MM.1S (cell line): ENCODE measurements around the gene FAM9A.
"Not testable (repeated sequence)": the region's sequence is repeated elsewhere in the genome, so short reads cannot be mapped to it uniquely, and the experiment has no call there.

Experiments used
- DNase-seq: peaks from one replicate; pipeline ENCODE4 v3.0.0-alpha.2; 2015
- H2AFZ ChIP-seq: fragments of 300-600 bp; sonication (generic); 2 replicates; pipeline ENCODE4 v1.6.0; 2016; ENCODE audit warnings: antibody characterized with exemption, low read length
- H3F3A ChIP-seq: fragments of 300-600 bp; sonication (generic); 2 replicates; pipeline ENCODE4 v1.6.1; 2016; ENCODE audit warnings: mild to moderate bottlenecking, antibody characterized with exemption, low read length, moderate library complexity, mixed read lengths; ENCODE audit not compliant: insufficient read depth
- H3K27ac ChIP-seq: fragments of 300-600 bp; sonication (generic); 2 replicates; pipeline ENCODE4 v1.5.1; 2016; ENCODE audit warnings: mild to moderate bottlenecking, low read length
- H3K27me3 ChIP-seq: fragments of 300-600 bp; sonication (generic); replicated peaks from 2 replicates; pipeline ENCODE4 v1.6.0; 2016; ENCODE audit warnings: low read length; ENCODE audit not compliant: insufficient read depth
- H3K36me3 ChIP-seq: fragments of 300-600 bp; sonication (generic); replicated peaks from 2 replicates; pipeline ENCODE4 v1.6.1; 2016; ENCODE audit warnings: mild to moderate bottlenecking, low read length, mixed read lengths; ENCODE audit not compliant: insufficient read depth
- H3K4me1 ChIP-seq: fragments of 300-600 bp; sonication (generic); 2 replicates; pipeline ENCODE4 v1.6.1; 2016; ENCODE audit warnings: low read length, mixed read lengths
- H3K4me2 ChIP-seq: fragments of 300-600 bp; sonication (generic); 2 replicates; pipeline ENCODE4 v1.6.0; 2016; ENCODE audit warnings: low read depth, low read length
- H3K4me3 ChIP-seq: fragments of 300-600 bp; sonication (generic); 2 replicates; pipeline ENCODE4 v1.5.1; 2016; ENCODE audit warnings: low read length, mixed read lengths
- H3K79me2 ChIP-seq: fragments of 300-600 bp; sonication (generic); 2 replicates; pipeline ENCODE4 v1.6.1; 2016; ENCODE audit warnings: mixed run types, low read length, mixed read lengths
- H3K9ac ChIP-seq: fragments of 300-600 bp; sonication (generic); 2 replicates; pipeline ENCODE4 v1.6.1; 2016; ENCODE audit warnings: low read length, mixed read lengths
- H3K9me2 ChIP-seq: fragments of 300-600 bp; sonication (generic); replicated peaks from 2 replicates; pipeline ENCODE4 v1.6.1; 2016; ENCODE audit warnings: mild to moderate bottlenecking, low read length, mixed read lengths; ENCODE audit not compliant: insufficient read depth
- H3K9me3 ChIP-seq: fragments of 300-600 bp; sonication (generic); replicated peaks from 2 replicates; pipeline ENCODE4 v1.6.1; 2016; ENCODE audit warnings: mild to moderate bottlenecking, low read length, mixed read lengths; ENCODE audit not compliant: insufficient read depth
- H4K20me1 ChIP-seq: fragments of 300-600 bp; sonication (generic); 2 replicates; pipeline ENCODE4 v1.6.1; 2016; ENCODE audit warnings: mild to moderate bottlenecking, low read length, moderate library complexity, mixed read lengths; ENCODE audit not compliant: insufficient read depth
- EZH2 ChIP-seq: fragments of 300-600 bp; sonication (generic); optimal IDR thresholded peaks from 2 replicates; pipeline ENCODE3; 2017; ENCODE audit warnings: low read depth, mild to moderate bottlenecking, antibody characterized with exemption, low read length, mixed read lengths
- EZH2phosphoT487 ChIP-seq: fragments of 300-600 bp; sonication (generic); IDR thresholded peaks from 2 replicates; pipeline ENCODE4 v1.6.1; 2018; ENCODE audit warnings: antibody characterized with exemption, low read length
- TF ChIP-seq, protein P1 (sequence below): fragments of 300-600 bp; sonication (generic); IDR thresholded peaks from 2 replicates; pipeline ENCODE4 v1.5.1; 2016; ENCODE audit warnings: antibody characterized with exemption, low read length, mixed read lengths

Gene FAM9A

DNA sequence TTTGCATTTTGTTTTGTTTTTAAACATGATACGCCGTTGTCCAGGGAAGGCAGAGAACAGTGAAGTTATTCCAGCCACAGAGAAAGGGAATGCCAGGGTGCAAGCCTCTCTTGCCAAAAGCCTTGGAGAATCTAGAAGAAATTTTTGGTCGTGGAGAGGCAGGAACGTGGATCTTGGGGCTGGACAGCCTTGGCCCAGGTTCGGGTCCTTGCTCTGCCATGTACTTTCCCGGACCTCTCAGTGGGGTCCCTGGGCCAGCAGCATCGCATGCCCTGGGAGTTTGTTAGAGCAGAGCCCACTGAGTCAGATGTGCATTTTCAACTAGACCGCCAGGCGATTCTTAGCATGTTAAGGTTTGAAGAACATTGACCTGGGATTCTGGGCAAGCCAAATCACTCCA is 18.6 kb downstream of the FAM9A start:
- no peak for DNase-seq
- Histone ChIP-seq H3K9me2 (no peaks in the 10 kb centered on the region), H2AFZ (peak overlapping the region; percentile 72), H3K4me2 (peak overlapping the region; percentile 65; the same call in 1 of the 2 replicates), H3K4me3 (no peak overlapping the region), H3K79me2 (no peaks in the 10 kb centered on the region), H3K9me3 (no peaks in the 10 kb centered on the region), H4K20me1 (no peaks in the 10 kb centered on the region), H3K4me1 (no peaks in the 10 kb centered on the region), H3K36me3 (no peaks in the 10 kb centered on the region), H3K9ac (no peak overlapping the region), H3F3A (no peaks in the 10 kb centered on the region), H3K27ac (no peak overlapping the region), H3K27me3 (no peaks in the 10 kb centered on the region)
- TF ChIP-seq, protein P1, sequence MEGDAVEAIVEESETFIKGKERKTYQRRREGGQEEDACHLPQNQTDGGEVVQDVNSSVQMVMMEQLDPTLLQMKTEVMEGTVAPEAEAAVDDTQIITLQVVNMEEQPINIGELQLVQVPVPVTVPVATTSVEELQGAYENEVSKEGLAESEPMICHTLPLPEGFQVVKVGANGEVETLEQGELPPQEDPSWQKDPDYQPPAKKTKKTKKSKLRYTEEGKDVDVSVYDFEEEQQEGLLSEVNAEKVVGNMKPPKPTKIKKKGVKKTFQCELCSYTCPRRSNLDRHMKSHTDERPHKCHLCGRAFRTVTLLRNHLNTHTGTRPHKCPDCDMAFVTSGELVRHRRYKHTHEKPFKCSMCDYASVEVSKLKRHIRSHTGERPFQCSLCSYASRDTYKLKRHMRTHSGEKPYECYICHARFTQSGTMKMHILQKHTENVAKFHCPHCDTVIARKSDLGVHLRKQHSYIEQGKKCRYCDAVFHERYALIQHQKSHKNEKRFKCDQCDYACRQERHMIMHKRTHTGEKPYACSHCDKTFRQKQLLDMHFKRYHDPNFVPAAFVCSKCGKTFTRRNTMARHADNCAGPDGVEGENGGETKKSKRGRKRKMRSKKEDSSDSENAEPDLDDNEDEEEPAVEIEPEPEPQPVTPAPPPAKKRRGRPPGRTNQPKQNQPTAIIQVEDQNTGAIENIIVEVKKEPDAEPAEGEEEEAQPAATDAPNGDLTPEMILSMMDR = no peak
- TF ChIP-seq EZH2 (no peak), EZH2phosphoT487 (no peak)

DNA sequence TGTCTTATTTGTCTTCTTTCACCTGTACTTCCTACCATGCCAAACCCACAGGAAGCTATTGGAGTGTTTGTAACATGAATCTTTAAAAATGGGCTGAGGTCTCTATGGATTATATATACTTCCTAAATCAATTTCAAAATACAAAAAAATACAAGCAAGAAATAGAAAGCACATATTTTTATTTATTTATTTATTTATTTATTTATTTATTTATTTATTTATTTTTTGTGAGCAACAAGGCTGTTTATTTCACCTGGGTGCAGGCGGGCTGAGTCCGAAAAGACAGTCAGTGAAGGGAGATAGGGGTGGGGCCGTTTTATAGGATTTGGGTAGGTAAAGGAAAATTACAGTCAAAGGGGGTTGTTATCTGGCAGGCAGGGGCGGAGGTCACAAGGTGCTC is 19.3 kb downstream of the FAM9A start:
- not testable (repeated sequence) for H3K9me3 ChIP-seq, H3F3A ChIP-seq, H3K4me1 ChIP-seq, H3K36me3 ChIP-seq, H3K9me2 ChIP-seq, H3K79me2 ChIP-seq, H4K20me1 ChIP-seq, H3K27ac ChIP-seq, H3K4me3 ChIP-seq, H3K4me2 ChIP-seq, DNase-seq, H2AFZ ChIP-seq, H3K27me3 ChIP-seq, H3K9ac ChIP-seq

GRCh38 chrX:8773117-8773516 is 28.1 kb downstream of the FAM9A start:
- Histone ChIP-seq H3K4me3 (no peak overlapping the region), H3K4me2 (no peak overlapping the region), H3K4me1 (no peaks in the 10 kb centered on the region), H3F3A (no peaks in the 10 kb centered on the region), H3K27ac (no peak overlapping the region), H3K9me2 (no peaks in the 10 kb centered on the region), H4K20me1 (no peaks in the 10 kb centered on the region), H2AFZ (no peak overlapping the region), H3K36me3 (no peaks in the 10 kb centered on the region), H3K27me3 (no peaks in the 10 kb centered on the region), H3K9me3 (no peaks in the 10 kb centered on the region), H3K9ac (no peak overlapping the region), H3K79me2 (no peaks in the 10 kb centered on the region)
- TF ChIP-seq EZH2phosphoT487 (no peak), EZH2 (no peak)
- no peak for DNase-seq

- no peaks in the 10 kb centered on the region for H3K9me3 ChIP-seq
- TF ChIP-seq EZH2phosphoT487 = no peak
- TF ChIP-seq, protein P1 = no peak
- no peak for TF ChIP-seq EZH2
- no peaks in the 10 kb centered on the region for H4K20me1 ChIP-seq
- DNase-seq = no peak
- H3K79me2 ChIP-seq = no peaks in the 10 kb centered on the region
- no peak overlapping the region for H2AFZ ChIP-seq
- no peaks in the 10 kb centered on the region for H3F3A ChIP-seq
- H3K4me3 ChIP-seq = no peak overlapping the region
- no peak overlapping the region for H3K9ac ChIP-seq
- no peaks in the 10 kb centered on the region for H3K27me3 ChIP-seq
- no peaks in the 10 kb centered on the region for H3K4me1 ChIP-seq
- H3K36me3 ChIP-seq = no peaks in the 10 kb centered on the region
- no peak overlapping the region for H3K4me2 ChIP-seq
- H3K9me2 ChIP-seq = no peaks in the 10 kb centered on the region
- H3K27ac ChIP-seq = no peak overlapping the region
Observed at GRCh38 chrX:8760021-8760420, 41.2 kb downstream of the FAM9A start.

GRCh38 chrX:8758706-8759105 is 42.5 kb downstream of the FAM9A start:
- not testable (repeated sequence) for H3K4me2 ChIP-seq, H3F3A ChIP-seq, H3K9ac ChIP-seq, H3K4me1 ChIP-seq, H3K27me3 ChIP-seq, H3K9me2 ChIP-seq, H2AFZ ChIP-seq, H3K9me3 ChIP-seq, DNase-seq, H4K20me1 ChIP-seq, H3K4me3 ChIP-seq, H3K27ac ChIP-seq, H3K79me2 ChIP-seq, H3K36me3 ChIP-seq

GRCh38 chrX:8757609-8758389 is 43.4 kb downstream of the FAM9A start:
- not testable (repeated sequence) for H3K4me3 ChIP-seq, H3K9me2 ChIP-seq, H3K27me3 ChIP-seq, H3K79me2 ChIP-seq, H3K9me3 ChIP-seq, H3K36me3 ChIP-seq, DNase-seq, H3K4me2 ChIP-seq, H3K9ac ChIP-seq, H2AFZ ChIP-seq, H3K4me1 ChIP-seq, H3K27ac ChIP-seq, H3F3A ChIP-seq, H4K20me1 ChIP-seq
